ENCODE data around the gene FKBP5.

The FKBP5 gene

GRCh38 chr6:35665573-35665972, 23.1 kb downstream of the FKBP5 start:
- no peak for DNase-seq (ENCODE audit: low read depth, low spot score)

- no peak for DNase-seq (ENCODE audit: low read depth, low spot score)
Measured at GRCh38 chr6:35664945-35665344, 23.8 kb downstream of the FKBP5 start.

- peak; percentile 68 for DNase-seq (ENCODE audit: low read depth, low spot score)
Measured at GRCh38 chr6:35663447-35664235, 25.1 kb downstream of the FKBP5 start.

- peak; percentile 23 for DNase-seq (ENCODE audit: low read depth, low spot score)
Measured at GRCh38 chr6:35662999-35663398, 25.7 kb downstream of the FKBP5 start.

GRCh38 chr6:35654883-35655282, 33.8 kb downstream of the FKBP5 start:
- DNase-seq (ENCODE audit: low read depth, low spot score), result no peak

- no peak for DNase-seq (ENCODE audit: low read depth, low spot score)
Measured at GRCh38 chr6:35651244-35651643, 37.5 kb downstream of the FKBP5 start.

GRCh38 chr6:35650015-35650414, 38.7 kb downstream of the FKBP5 start:
- no peak for DNase-seq (ENCODE audit: low read depth, low spot score)

- DNase-seq (ENCODE audit: low read depth, low spot score), result no peak
Measured at GRCh38 chr6:35648203-35648602, 40.5 kb downstream of the FKBP5 start.

GRCh38 chr6:35647400-35647799, 41.3 kb downstream of the FKBP5 start:
- no peak for DNase-seq (ENCODE audit: low read depth, low spot score)

GRCh38 chr6:35643162-35643535, 45.6 kb downstream of the FKBP5 start:
- DNase-seq (ENCODE audit: low read depth, low spot score), result no peak

- no peak for DNase-seq (ENCODE audit: low read depth, low spot score)
Measured at GRCh38 chr6:35642471-35643161, 46.1 kb downstream of the FKBP5 start.

- DNase-seq (ENCODE audit: low read depth, low spot score), result no peak
Measured at GRCh38 chr6:35640017-35640664, 48.6 kb downstream of the FKBP5 start.

- DNase-seq (ENCODE audit: low read depth, low spot score), result no peak
Measured at GRCh38 chr6:35638679-35639078, 50.0 kb downstream of the FKBP5 start.

GRCh38 chr6:35637911-35638310, 50.8 kb downstream of the FKBP5 start:
- no peak for DNase-seq (ENCODE audit: low read depth, low spot score)

- DNase-seq (ENCODE audit: low read depth, low spot score), result no peak
Measured at GRCh38 chr6:35635601-35636597, 52.8 kb downstream of the FKBP5 start.

- DNase-seq (ENCODE audit: low read depth, low spot score), result no peak
Measured at GRCh38 chr6:35634316-35634715, 54.4 kb downstream of the FKBP5 start.

- DNase-seq (ENCODE audit: low read depth, low spot score), result no peak
Measured at GRCh38 chr6:35633579-35634089, 55.1 kb downstream of the FKBP5 start.

GRCh38 chr6:35629876-35630378, 58.8 kb downstream of the FKBP5 start:
- DNase-seq (ENCODE audit: low read depth, low spot score), result no peak

- no peak for DNase-seq (ENCODE audit: low read depth, low spot score)
Measured at GRCh38 chr6:35626401-35626800, 62.3 kb downstream of the FKBP5 start.

- no peak for DNase-seq (ENCODE audit: low read depth, low spot score)
Measured at GRCh38 chr6:35624341-35625070, 64.2 kb downstream of the FKBP5 start.

Data from astrocyte of the hippocampus (primary cell).